NCI-H82 treated with DMSO at 0.1 percent for 48 hours (cell line): Measurements from ENCODE around the gene SLC25A22.
A peak's percentile ranks its signal among the peaks of the same experiment; 100 is the strongest.

Source experiments
- DNase-seq: peaks from one replicate; lab custom pipeline; 2025; ENCODE audit not compliant: unreplicated experiment; lab: John Stamatoyannopoulos, UW

The SLC25A22 gene

GRCh38 chr11:823441-824291, 25.6 kb upstream of the SLC25A22 start:
- DNase-seq, result no peak

- DNase-seq, result no peak
These were observed 23.7 kb upstream of the SLC25A22 start for GRCh38 chr11:821512-822371.

GRCh38 chr11:820655-821511, 22.8 kb upstream of the SLC25A22 start:
- DNase-seq, result no peak

- DNase-seq, result peak; percentile 24
These were observed 22.0 kb upstream of the SLC25A22 start for GRCh38 chr11:819943-820649.

- peak; percentile 59 for DNase-seq
These were observed 21.2 kb upstream of the SLC25A22 start for GRCh38 chr11:819129-819931.

GRCh38 chr11:818396-819128, 20.5 kb upstream of the SLC25A22 start, which contains the start of gene PNPLA2:
Gene PNPLA2, plus strand, starts transcription at chr11:818914. Its CDS starts 805 bp downstream, at chr11:819719.
- no peak for DNase-seq

- DNase-seq, result no peak
These were observed 18.3 kb upstream of the SLC25A22 start for GRCh38 chr11:816433-816779.

GRCh38 chr11:815675-816432, 17.8 kb upstream of the SLC25A22 start:
- no peak for DNase-seq

- no peak for DNase-seq
These were observed 15.5 kb upstream of the SLC25A22 start for GRCh38 chr11:813456-814096.

GRCh38 chr11:813072-813455, 15.0 kb upstream of the SLC25A22 start:
- DNase-seq, result no peak

- no peak for DNase-seq
These were observed 14.3 kb upstream of the SLC25A22 start for GRCh38 chr11:812390-812789.

- no peak for DNase-seq
These were observed 13.6 kb upstream of the SLC25A22 start for GRCh38 chr11:811446-812245.

- no peak for DNase-seq
These were observed 12.0 kb upstream of the SLC25A22 start for GRCh38 chr11:810040-810567.

- peak; percentile 77 for DNase-seq
These were observed 11.4 kb upstream of the SLC25A22 start, which contains the start of gene RPLP2 for GRCh38 chr11:809287-810039. Gene RPLP2, plus strand, starts transcription at chr11:809967. Its CDS starts 268 bp downstream, at chr11:810235.

GRCh38 chr11:808427-809286, 10.6 kb upstream of the SLC25A22 start:
- no peak for DNase-seq
